ENCODE measurements around the gene SLCO2B1.

Gene SLCO2B1

GRCh38 chr11:75208446-75208845, 57.5 kb downstream of the SLCO2B1 start:
- TF ChIP-seq NFRKB (IDR thresholded peaks at IDR 0.05) (no peak), ARNT (IDR thresholded peaks at IDR 0.05) (no peak), L3MBTL2 (conservative IDR thresholded peaks at IDR 0.05) (no peak), SP1 (IDR thresholded peaks at IDR 0.05) (no peak), FOXA1 (IDR thresholded peaks at IDR 0.05) (no peak), CTBP1 (IDR thresholded peaks at IDR 0.05; ENCODE audit: borderline replicate concordance) (no peak), BHLHE40 (IDR thresholded peaks at IDR 0.05; ENCODE audit: borderline replicate concordance) (no peak), HDGF (IDR thresholded peaks at IDR 0.05; ENCODE audit: borderline replicate concordance) (no peak), ELF4 (IDR thresholded peaks at IDR 0.05) (no peak), FOXK2 (IDR thresholded peaks at IDR 0.05) (no peak), TARDBP (IDR thresholded peaks at IDR 0.05) (no peak), SUZ12 (IDR thresholded peaks at IDR 0.05) (no peak), ZNF384 (IDR thresholded peaks at IDR 0.05) (no peak), FOXM1 (IDR thresholded peaks at IDR 0.05; ENCODE audit: borderline replicate concordance) (no peak)
- CTCF ChIA-PET: interaction anchor here (0.8 to 8.5 kb wide), 2 partner anchors 40 to 65 kb away, joined by 3 to 174 read pairs; no protein-coding TSS in a partner anchor
- POLR2A ChIA-PET: no interaction called here
- DNase-seq (ENCODE audit: extremely low spot score): no peak

- CTCF ChIA-PET: interaction anchor here (1.1 to 1.6 kb wide), 3 partner anchors 29 to 72 kb away, joined by 5 to 9 read pairs (median 5); no protein-coding TSS in a partner anchor
- POLR2A ChIA-PET: no interaction called here
- DNase-seq (ENCODE audit: extremely low spot score): no peak
- TF ChIP-seq ELF4 (IDR thresholded peaks at IDR 0.05) (no peak), FOXA1 (IDR thresholded peaks at IDR 0.05) (no peak), NFRKB (IDR thresholded peaks at IDR 0.05) (no peak), BHLHE40 (IDR thresholded peaks at IDR 0.05; ENCODE audit: borderline replicate concordance) (no peak), ARNT (IDR thresholded peaks at IDR 0.05) (no peak), PKNOX1 (IDR thresholded peaks at IDR 0.05) (no peak), ZNF384 (IDR thresholded peaks at IDR 0.05) (no peak), L3MBTL2 (conservative IDR thresholded peaks at IDR 0.05) (no peak), FOXK2 (IDR thresholded peaks at IDR 0.05) (no peak), TARDBP (IDR thresholded peaks at IDR 0.05) (no peak), SUZ12 (IDR thresholded peaks at IDR 0.05) (no peak), CTBP1 (IDR thresholded peaks at IDR 0.05; ENCODE audit: borderline replicate concordance) (no peak), SP1 (IDR thresholded peaks at IDR 0.05) (no peak)
Observed at GRCh38 chr11:75212411-75212810, 61.5 kb downstream of the SLCO2B1 start.

DNA sequence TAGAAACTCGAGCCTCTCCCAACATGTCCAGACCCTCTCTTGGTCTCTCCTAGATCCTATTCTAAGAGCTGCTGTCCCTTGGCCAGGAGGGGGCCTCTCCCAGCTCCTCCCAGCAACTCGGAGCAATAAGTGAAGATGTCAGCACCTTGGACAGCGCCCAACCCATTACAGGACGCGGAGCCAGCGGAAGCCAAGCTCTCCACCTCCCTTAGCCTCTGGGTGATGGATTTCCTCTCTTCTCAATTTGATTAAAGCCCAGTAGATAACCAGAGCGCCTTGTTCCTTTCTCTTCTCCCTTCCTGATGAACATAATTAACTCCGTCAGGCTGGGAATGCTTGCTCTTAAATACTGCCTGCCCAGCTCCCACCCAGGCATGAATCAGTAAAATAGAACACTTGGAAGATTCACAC, 63.5 kb downstream of the SLCO2B1 start:
- peak; percentile 87 for DNase-seq (ENCODE audit: extremely low spot score)
- CTCF ChIA-PET: interaction anchor here (0.5 to 1.8 kb wide), 11 partner anchors 9 to 115 kb away, joined by 3 to 16 read pairs (median 5); no protein-coding TSS in a partner anchor
- POLR2A ChIA-PET: no interaction called here
- TF ChIP-seq L3MBTL2 (conservative IDR thresholded peaks at IDR 0.05): no peak
- TF ChIP-seq SUZ12 (IDR thresholded peaks at IDR 0.05): no peak
- TF ChIP-seq ARNT (IDR thresholded peaks at IDR 0.05): no peak
- TF ChIP-seq CTBP1 (IDR thresholded peaks at IDR 0.05; ENCODE audit: borderline replicate concordance): no peak
- TF ChIP-seq ELF4 (IDR thresholded peaks at IDR 0.05): no peak
- TF ChIP-seq NFRKB (IDR thresholded peaks at IDR 0.05): no peak
- TF ChIP-seq PKNOX1 (IDR thresholded peaks at IDR 0.05): no peak
- no peak for TF ChIP-seq SP1 (IDR thresholded peaks at IDR 0.05)
- no peak for TF ChIP-seq LEF1 (IDR thresholded peaks at IDR 0.05; ENCODE audit: borderline replicate concordance)
- TF ChIP-seq FOXM1 (IDR thresholded peaks at IDR 0.05; ENCODE audit: borderline replicate concordance): no peak
- no peak for TF ChIP-seq FOXK2 (IDR thresholded peaks at IDR 0.05)
- no peak for TF ChIP-seq FOXA1 (IDR thresholded peaks at IDR 0.05)
- TF ChIP-seq BHLHE40 (IDR thresholded peaks at IDR 0.05; ENCODE audit: borderline replicate concordance): no peak
- no peak for TF ChIP-seq HDGF (IDR thresholded peaks at IDR 0.05; ENCODE audit: borderline replicate concordance)
- no peak for TF ChIP-seq TARDBP (IDR thresholded peaks at IDR 0.05)
- no peak for TF ChIP-seq ZNF384 (IDR thresholded peaks at IDR 0.05)

GRCh38 chr11:75214843-75215242, 63.9 kb downstream of the SLCO2B1 start:
- CTCF ChIA-PET: interaction anchor here (0.8 to 1.8 kb wide), 10 partner anchors 8 to 86 kb away, joined by 3 to 16 read pairs (median 5); no protein-coding TSS in a partner anchor
- POLR2A ChIA-PET: no interaction called here
- TF ChIP-seq SUZ12 (IDR thresholded peaks at IDR 0.05) (no peak), PKNOX1 (IDR thresholded peaks at IDR 0.05) (no peak), L3MBTL2 (conservative IDR thresholded peaks at IDR 0.05) (no peak), CTBP1 (IDR thresholded peaks at IDR 0.05; ENCODE audit: borderline replicate concordance) (no peak), ZNF384 (IDR thresholded peaks at IDR 0.05) (no peak), FOXK2 (IDR thresholded peaks at IDR 0.05) (no peak), ARNT (IDR thresholded peaks at IDR 0.05) (no peak), NFRKB (IDR thresholded peaks at IDR 0.05) (no peak), HDGF (IDR thresholded peaks at IDR 0.05; ENCODE audit: borderline replicate concordance) (no peak), FOXM1 (IDR thresholded peaks at IDR 0.05; ENCODE audit: borderline replicate concordance) (no peak), LEF1 (IDR thresholded peaks at IDR 0.05; ENCODE audit: borderline replicate concordance) (no peak), SP1 (IDR thresholded peaks at IDR 0.05) (no peak), BHLHE40 (IDR thresholded peaks at IDR 0.05; ENCODE audit: borderline replicate concordance) (no peak), TARDBP (IDR thresholded peaks at IDR 0.05) (no peak), ELF4 (IDR thresholded peaks at IDR 0.05) (no peak), FOXA1 (IDR thresholded peaks at IDR 0.05) (no peak)
- DNase-seq (ENCODE audit: extremely low spot score): no peak

DNA sequence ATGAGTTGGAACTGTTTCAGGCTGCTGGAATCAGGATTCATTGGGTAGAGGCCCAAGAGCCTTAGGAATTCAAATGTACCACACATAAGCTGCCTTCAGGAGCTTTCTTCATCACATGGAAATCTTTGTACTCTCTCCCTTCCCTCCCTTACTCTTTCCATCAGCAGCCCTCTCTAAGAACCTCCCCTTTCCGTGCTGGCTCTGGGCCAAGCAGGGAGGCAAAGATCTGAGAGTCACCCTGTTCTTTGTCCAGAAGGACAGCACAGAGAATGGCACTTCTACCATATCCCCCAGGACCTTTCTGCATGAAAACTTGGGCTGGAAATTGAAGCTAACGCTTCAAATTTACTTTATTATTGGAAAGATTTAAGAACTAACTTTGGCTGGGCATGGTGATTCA, 69.0 kb downstream of the SLCO2B1 start:
- no peak for TF ChIP-seq CTBP1 (IDR thresholded peaks at IDR 0.05; ENCODE audit: borderline replicate concordance)
- no peak for TF ChIP-seq FOXA1 (IDR thresholded peaks at IDR 0.05)
- no peak for TF ChIP-seq FOXM1 (IDR thresholded peaks at IDR 0.05; ENCODE audit: borderline replicate concordance)
- no peak for TF ChIP-seq PKNOX1 (IDR thresholded peaks at IDR 0.05)
- no peak for TF ChIP-seq ZNF384 (IDR thresholded peaks at IDR 0.05)
- no peak for TF ChIP-seq L3MBTL2 (conservative IDR thresholded peaks at IDR 0.05)
- no peak for TF ChIP-seq ELF4 (IDR thresholded peaks at IDR 0.05)
- no peak for TF ChIP-seq BHLHE40 (IDR thresholded peaks at IDR 0.05; ENCODE audit: borderline replicate concordance)
- no peak for TF ChIP-seq SP1 (IDR thresholded peaks at IDR 0.05)
- no peak for TF ChIP-seq TARDBP (IDR thresholded peaks at IDR 0.05)
- TF ChIP-seq ARNT (IDR thresholded peaks at IDR 0.05): no peak
- no peak for TF ChIP-seq NFRKB (IDR thresholded peaks at IDR 0.05)
- TF ChIP-seq LEF1 (IDR thresholded peaks at IDR 0.05; ENCODE audit: borderline replicate concordance): no peak
- no peak for TF ChIP-seq SUZ12 (IDR thresholded peaks at IDR 0.05)
- TF ChIP-seq HDGF (IDR thresholded peaks at IDR 0.05; ENCODE audit: borderline replicate concordance): no peak
- no peak for DNase-seq (ENCODE audit: extremely low spot score)
- CTCF ChIA-PET: interaction anchor here (1.8 kb wide), 1 partner anchor 79 kb away, joined by 5 read pairs; no protein-coding TSS in a partner anchor
- POLR2A ChIA-PET: no interaction called here
